Mesendoderm (in vitro differentiated cells): ENCODE data around the gene CDK13.
"Not testable (repeated sequence)": the region's sequence is repeated elsewhere in the genome, so short reads cannot be mapped to it uniquely, and the experiment has no call there.

ENCODE experiments used
- DNase-seq: peaks from one replicate; pipeline ENCODE4 v3.0.0; 2013
- H2AK5ac ChIP-seq: 2 replicates; pipeline ENCODE4 v1.6.1; 2013; ENCODE audit warnings: low read length, inconsistent platforms
- H2BK120ac ChIP-seq: 2 replicates; pipeline ENCODE4 v1.6.1; 2013; ENCODE audit warnings: low read depth, mild to moderate bottlenecking, low read length, moderate library complexity, mixed read lengths
- H2BK15ac ChIP-seq: replicated peaks from 2 replicates; pipeline ENCODE4 v1.6.1; 2013; ENCODE audit warnings: low read depth, mild to moderate bottlenecking, moderate library complexity
- H2BK5ac ChIP-seq: 2 replicates; pipeline ENCODE4 v1.6.1; 2013; ENCODE audit warnings: low read length, inconsistent platforms
- H3K18ac ChIP-seq: 2 replicates; pipeline ENCODE4 v1.6.1; 2013; ENCODE audit warnings: mild to moderate bottlenecking, low read length, mixed read lengths
- H3K23ac ChIP-seq: one replicate; pipeline ENCODE4 v1.6.1; 2013; ENCODE audit warnings: low read length
- H3K27ac ChIP-seq: 2 replicates; pipeline ENCODE4 v1.5.1; 2013; ENCODE audit warnings: low read depth, mild to moderate bottlenecking, inconsistent platforms, low read length, moderate library complexity
- H3K27me3 ChIP-seq: 2 replicates; pipeline ENCODE4 v1.6.1; 2013; ENCODE audit warnings: low read length, control low read depth, mild to moderate bottlenecking, inconsistent platforms; ENCODE audit not compliant: insufficient read depth, poor library complexity
- H3K36me3 ChIP-seq: 2 replicates; pipeline ENCODE4 v1.6.1; 2013; ENCODE audit warnings: low read length, inconsistent platforms; ENCODE audit not compliant: control insufficient read depth, insufficient read depth
- H3K4ac ChIP-seq: one replicate; pipeline ENCODE4 v1.6.1; 2013; ENCODE audit warnings: low read depth, mild to moderate bottlenecking, low read length, moderate library complexity
- H3K4me1 ChIP-seq: 2 replicates; pipeline ENCODE4 v1.6.1; 2013; ENCODE audit warnings: low read depth, low read length, inconsistent platforms; ENCODE audit not compliant: control insufficient read depth
- H3K4me2 ChIP-seq: 2 replicates; pipeline ENCODE4 v1.6.1; 2013; ENCODE audit warnings: low read length
- H3K4me3 ChIP-seq: 2 replicates; pipeline ENCODE4 v1.5.1; 2013; ENCODE audit warnings: mild to moderate bottlenecking, low read length
- H3K56ac ChIP-seq: one replicate; pipeline ENCODE4 v1.6.1; 2013; ENCODE audit warnings: low read length
- H3K79me1 ChIP-seq: 2 replicates; pipeline ENCODE4 v1.6.1; 2013; ENCODE audit warnings: low read length, inconsistent platforms
- H3K79me2 ChIP-seq: 2 replicates; pipeline ENCODE4 v1.6.1; 2013; ENCODE audit warnings: mild to moderate bottlenecking, low read length; ENCODE audit not compliant: control insufficient read depth, insufficient read depth
- H3K9ac ChIP-seq: 2 replicates; pipeline ENCODE4 v1.6.1; 2013; ENCODE audit warnings: low read length, inconsistent platforms
- H4K5ac ChIP-seq: one replicate; pipeline ENCODE4 v1.6.1; 2013; ENCODE audit warnings: low read length
- H4K8ac ChIP-seq: one replicate; pipeline ENCODE4 v1.6.1; 2013; ENCODE audit warnings: low read depth, mild to moderate bottlenecking, control low read depth, low read length, moderate library complexity
- WGBS: extraction: QIAGEN DNeasy Blood & Tissue Kit; methylation state at CpG from one replicate; pipeline ENCODE4 v1.1.7; 2013; ENCODE audit warnings: low lambda C conversion rate, missing lambda C conversion rate; ENCODE audit not compliant: insufficient coverage; ENCODE audit errors: extremely low coverage; 5-methylcytosine and 5-hydroxymethylcytosine counted together

CDK13 gene

DNA sequence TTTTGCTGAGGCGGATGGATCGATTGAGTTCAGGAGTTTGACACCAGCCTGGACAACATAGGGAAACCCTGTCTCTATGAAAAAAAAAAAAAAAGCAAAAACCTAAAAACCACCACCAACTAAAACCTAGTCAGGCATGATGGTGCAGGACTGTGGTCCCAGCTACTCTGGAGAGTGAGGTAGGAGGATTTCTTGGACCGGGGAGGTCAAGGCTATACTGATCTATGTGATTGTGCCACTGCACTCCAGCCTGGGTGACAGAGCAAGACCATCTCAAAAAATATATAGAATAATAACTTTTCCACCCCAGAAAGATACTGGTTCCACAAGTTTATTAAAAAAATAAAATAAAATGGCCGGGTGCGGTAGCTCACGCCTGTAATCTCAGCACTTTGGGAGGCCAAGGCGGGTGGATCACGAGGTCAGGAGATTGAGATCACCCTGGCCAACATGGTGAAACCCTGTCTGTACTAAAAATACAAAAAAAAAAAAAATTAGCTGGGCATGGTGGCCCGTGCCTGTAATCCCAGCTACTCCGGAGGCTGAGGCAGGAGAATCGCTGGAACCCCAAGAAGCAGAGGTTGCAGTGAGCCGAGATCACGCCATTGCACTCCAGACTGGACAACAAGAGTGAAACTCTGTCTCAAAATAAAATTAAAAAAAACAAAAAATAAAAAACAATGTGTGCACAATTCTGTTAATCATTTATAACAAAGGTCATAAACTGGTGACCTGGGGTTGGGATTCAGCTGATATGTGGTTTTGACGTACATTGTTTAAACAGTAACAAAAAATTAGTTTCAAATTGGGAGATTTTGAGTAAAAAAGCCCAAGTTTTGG lies 172.3 kb downstream of the CDK13 start:
- not testable (repeated sequence) for H2BK15ac ChIP-seq, H3K9ac ChIP-seq, H3K23ac ChIP-seq, H3K4me1 ChIP-seq, H2BK5ac ChIP-seq, H3K36me3 ChIP-seq, H2AK5ac ChIP-seq, H3K79me2 ChIP-seq, DNase-seq, H3K4ac ChIP-seq, H3K79me1 ChIP-seq, H3K4me2 ChIP-seq, H4K8ac ChIP-seq, H3K18ac ChIP-seq, H3K56ac ChIP-seq, H3K27ac ChIP-seq, H3K4me3 ChIP-seq, H3K27me3 ChIP-seq, H2BK120ac ChIP-seq, H4K5ac ChIP-seq
- no CpG with 5 or more reads among the region's 14 CpGs for WGBS

GRCh38 chr7:40122940-40123254 lies 172.8 kb downstream of the CDK13 start:
- no peak for DNase-seq
- no peaks in the 10 kb centered on the region for H3K27me3 ChIP-seq
- H3K56ac ChIP-seq, result no peak overlapping the region
- H3K79me1 ChIP-seq, result peaks cover under 1% of the 10 kb centered on the region
- H2BK120ac ChIP-seq, result no peak overlapping the region
- no peak overlapping the region for H3K9ac ChIP-seq
- no peaks in the 10 kb centered on the region for H3K36me3 ChIP-seq
- whole genome bisulfite sequencing, result no CpG with 5 or more reads among the region's 2 CpGs
- no peak overlapping the region for H2BK5ac ChIP-seq
- H3K4me2 ChIP-seq, result no peak overlapping the region
- H4K5ac ChIP-seq, result no peak overlapping the region
- no peak overlapping the region for H2BK15ac ChIP-seq
- H3K4me1 ChIP-seq, result no peaks in the 10 kb centered on the region
- no peaks in the 10 kb centered on the region for H3K79me2 ChIP-seq
- H2AK5ac ChIP-seq, result no peak overlapping the region
- H3K4me3 ChIP-seq, result no peak overlapping the region
- no peak overlapping the region for H3K18ac ChIP-seq
- H3K27ac ChIP-seq, result no peak overlapping the region
- H3K4ac ChIP-seq, result no peak overlapping the region
- no peak overlapping the region for H3K23ac ChIP-seq
- no peak overlapping the region for H4K8ac ChIP-seq

DNA sequence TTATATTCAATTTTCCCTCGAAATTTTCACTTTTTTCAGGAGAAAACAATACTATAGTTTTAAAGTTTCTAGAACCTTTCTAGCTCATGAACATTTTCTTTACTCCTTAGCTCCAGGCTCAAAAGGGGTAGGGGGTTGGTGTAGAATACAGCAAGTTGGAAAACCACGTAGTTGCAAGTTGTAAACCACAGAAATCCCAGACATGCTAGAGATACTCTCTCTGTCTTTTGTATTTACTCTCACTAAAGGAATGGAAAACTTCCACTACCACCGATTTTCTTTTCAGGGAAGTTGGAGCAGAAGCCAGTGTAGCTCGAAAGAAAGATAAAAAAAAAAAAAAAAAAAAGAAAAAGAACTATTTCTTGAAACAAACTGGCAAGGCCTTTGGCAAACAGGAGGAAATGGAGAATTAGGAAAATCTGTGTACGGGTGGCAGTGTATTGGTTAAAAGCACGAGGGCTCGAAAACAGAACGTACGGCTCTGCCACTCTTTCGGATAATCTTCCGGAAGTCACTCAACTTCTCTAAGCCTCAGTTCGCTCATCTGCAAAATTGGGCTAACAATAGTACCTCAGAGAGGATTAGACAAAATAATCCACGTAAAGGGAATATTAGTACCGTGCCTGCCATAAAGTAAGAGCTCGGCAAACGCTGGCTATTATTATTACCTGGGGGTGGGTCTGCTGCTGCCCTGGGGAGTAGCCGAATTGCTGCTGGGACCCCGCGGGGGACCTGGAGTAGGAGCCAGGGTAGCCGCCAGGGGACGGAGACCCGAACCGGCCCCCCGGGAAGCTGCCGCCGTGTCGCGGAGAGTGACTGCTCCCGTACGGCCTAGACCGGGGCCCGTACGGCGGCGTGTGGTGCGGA lies 183.7 kb downstream of the CDK13 start:
- H4K5ac ChIP-seq, result no peak overlapping the region
- peak overlapping the region; percentile 17 for H3K4ac ChIP-seq
- H4K8ac ChIP-seq, result no peak overlapping the region
- no peak overlapping the region for H2AK5ac ChIP-seq
- peak overlapping the region; percentile 69 for H3K18ac ChIP-seq
- peak overlapping the region; percentile 67 for H3K4me2 ChIP-seq
- H3K79me1 ChIP-seq, result peaks cover 1% of the 10 kb centered on the region
- peak overlapping the region; percentile 94 for H3K4me3 ChIP-seq
- no peaks in the 10 kb centered on the region for H3K27me3 ChIP-seq
- peak overlapping the region; percentile 96 for H3K27ac ChIP-seq
- peak overlapping the region; percentile 98 for H3K56ac ChIP-seq
- H2BK120ac ChIP-seq, result peak overlapping the region; percentile 82
- WGBS, result no CpG with 5 or more reads among the region's 36 CpGs
- H2BK15ac ChIP-seq, result no peak overlapping the region
- no peaks in the 10 kb centered on the region for H3K36me3 ChIP-seq
- peak overlapping the region; percentile 95 for H3K9ac ChIP-seq
- no peaks in the 10 kb centered on the region for H3K4me1 ChIP-seq
- peaks cover 18% of the 10 kb centered on the region for H3K79me2 ChIP-seq
- no peak for DNase-seq
- H3K23ac ChIP-seq, result no peak overlapping the region
- H2BK5ac ChIP-seq, result no peak overlapping the region

GRCh38 chr7:40134428-40135316 lies 184.6 kb downstream of the CDK13 start, which contains the start of the genes MPLKIP and SUGCT:
Gene MPLKIP, minus strand, starts transcription at chr7:40134622. Its CDS starts 55 bp downstream, at chr7:40134567.
Gene SUGCT, plus strand, starts transcription at chr7:40135005.
- no peak within 1 kb of the TSS for H3K23ac ChIP-seq
- no peak within 1 kb of the TSS for H2BK15ac ChIP-seq
- peak within 1 kb of the TSS; percentile 94 for H3K4me3 ChIP-seq
- H3K56ac ChIP-seq, result peak within 1 kb of the TSS; percentile 98
- H4K8ac ChIP-seq, result no peak within 1 kb of the TSS
- H3K79me1 ChIP-seq, result peaks cover 1% of the 10 kb centered on the region
- peak within 1 kb of the TSS; percentile 96 for H3K27ac ChIP-seq
- peak within 1 kb of the TSS; percentile 97 for H2BK5ac ChIP-seq
- peak within 1 kb of the TSS; percentile 82 for H2BK120ac ChIP-seq
- H2AK5ac ChIP-seq, result no peak within 1 kb of the TSS
- H3K18ac ChIP-seq, result peak within 1 kb of the TSS; percentile 69
- H4K5ac ChIP-seq, result no peak within 1 kb of the TSS
- H3K27me3 ChIP-seq, result no peaks in the 10 kb centered on the region
- H3K9ac ChIP-seq, result peak within 1 kb of the TSS; percentile 95
- no CpG with 5 or more reads among the region's 75 CpGs for WGBS
- H3K4ac ChIP-seq, result peak within 1 kb of the TSS; percentile 48
- peak; percentile 90 for DNase-seq
- H3K36me3 ChIP-seq, result no peaks in the 10 kb centered on the region
- H3K79me2 ChIP-seq, result peaks cover 18% of the 10 kb centered on the region
- no peaks in the 10 kb centered on the region for H3K4me1 ChIP-seq
- peak within 1 kb of the TSS; percentile 97 for H3K4me2 ChIP-seq

DNA sequence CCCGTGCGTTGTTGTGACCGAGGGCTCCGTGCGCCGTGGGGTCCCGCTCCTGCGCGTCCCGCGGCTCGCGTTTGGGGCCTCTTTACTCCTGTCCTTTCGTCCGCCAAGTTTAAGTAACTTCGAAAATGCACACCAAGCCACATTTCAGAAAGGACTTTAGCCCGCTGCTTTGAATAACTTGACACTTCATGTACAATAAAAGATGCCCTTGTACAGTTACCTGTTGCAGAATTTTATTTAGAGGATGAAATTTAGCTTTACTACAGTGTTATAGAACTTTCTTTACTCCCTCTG lies 185.2 kb downstream of the CDK13 start:
- no CpG with 5 or more reads among the region's 17 CpGs for WGBS
- no peaks in the 10 kb centered on the region for H3K36me3 ChIP-seq
- H2BK5ac ChIP-seq, result no peak overlapping the region
- peak overlapping the region; percentile 74 for H3K9ac ChIP-seq
- no peak for DNase-seq
- H3K27me3 ChIP-seq, result no peaks in the 10 kb centered on the region
- H3K23ac ChIP-seq, result no peak overlapping the region
- no peak overlapping the region for H4K5ac ChIP-seq
- no peak overlapping the region for H3K27ac ChIP-seq
- H3K79me2 ChIP-seq, result peaks cover 17% of the 10 kb centered on the region
- H3K4me3 ChIP-seq, result peak overlapping the region; percentile 42
- H2BK15ac ChIP-seq, result no peak overlapping the region
- H2AK5ac ChIP-seq, result no peak overlapping the region
- no peak overlapping the region for H4K8ac ChIP-seq
- H3K79me1 ChIP-seq, result peaks cover 1% of the 10 kb centered on the region
- no peak overlapping the region for H2BK120ac ChIP-seq
- H3K18ac ChIP-seq, result peak overlapping the region; percentile 54
- no peaks in the 10 kb centered on the region for H3K4me1 ChIP-seq
- H3K4ac ChIP-seq, result peak overlapping the region; percentile 48
- peak overlapping the region; percentile 89 for H3K56ac ChIP-seq
- peak overlapping the region; percentile 68 for H3K4me2 ChIP-seq
